Subcutaneous adipose tissue (tissue), 4 donors: ENCODE data around the gene TRMO. TPM values are rescaled to one million over a fixed set of nuclear protein-coding genes. Genes with fewer than 3 reads are reported as not detected.

Source experiments
- total RNA-seq, 4 donors: library from RNA; depleted of rRNA; stranded (reverse); fragments of >200 nt; gene quantifications; one replicate each; pipeline ENCODE4 v1.1.0, GENCODE V29; 2016
- TF ChIP-seq, protein P1 (sequence below): fragments of 450-650 bp; IDR thresholded peaks from one replicate; pipeline ENCODE4 v1.5.1; 2016; ENCODE audit warnings: low read depth, mild to moderate bottlenecking, control low read depth, antibody characterized with exemption, moderate library complexity

The TRMO gene
- total RNA-seq, 4 donors from 2014 or later: 21.7 to 29.5 (median 26.3) TPM

DNA sequence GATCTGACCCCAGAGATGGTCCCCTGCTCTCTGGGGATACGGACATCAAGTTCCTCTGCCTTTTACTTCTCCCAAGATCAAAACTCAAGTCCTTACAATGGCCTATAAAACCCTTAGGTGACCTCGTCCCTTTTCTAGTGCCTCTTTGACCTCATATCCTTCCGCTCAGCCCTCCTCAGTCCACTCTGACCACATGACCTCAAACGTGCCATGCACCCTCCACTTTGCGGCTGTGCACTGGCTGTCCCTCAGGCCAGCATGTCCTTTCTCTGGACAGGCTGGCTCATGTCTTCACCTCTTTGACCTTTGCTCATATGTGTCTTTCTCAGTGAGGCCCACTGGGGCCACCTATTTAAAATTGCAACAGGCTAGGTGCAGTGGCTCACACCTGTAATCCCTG is 14.7 kb downstream of the TRMO start:
- TF ChIP-seq, protein P1, sequence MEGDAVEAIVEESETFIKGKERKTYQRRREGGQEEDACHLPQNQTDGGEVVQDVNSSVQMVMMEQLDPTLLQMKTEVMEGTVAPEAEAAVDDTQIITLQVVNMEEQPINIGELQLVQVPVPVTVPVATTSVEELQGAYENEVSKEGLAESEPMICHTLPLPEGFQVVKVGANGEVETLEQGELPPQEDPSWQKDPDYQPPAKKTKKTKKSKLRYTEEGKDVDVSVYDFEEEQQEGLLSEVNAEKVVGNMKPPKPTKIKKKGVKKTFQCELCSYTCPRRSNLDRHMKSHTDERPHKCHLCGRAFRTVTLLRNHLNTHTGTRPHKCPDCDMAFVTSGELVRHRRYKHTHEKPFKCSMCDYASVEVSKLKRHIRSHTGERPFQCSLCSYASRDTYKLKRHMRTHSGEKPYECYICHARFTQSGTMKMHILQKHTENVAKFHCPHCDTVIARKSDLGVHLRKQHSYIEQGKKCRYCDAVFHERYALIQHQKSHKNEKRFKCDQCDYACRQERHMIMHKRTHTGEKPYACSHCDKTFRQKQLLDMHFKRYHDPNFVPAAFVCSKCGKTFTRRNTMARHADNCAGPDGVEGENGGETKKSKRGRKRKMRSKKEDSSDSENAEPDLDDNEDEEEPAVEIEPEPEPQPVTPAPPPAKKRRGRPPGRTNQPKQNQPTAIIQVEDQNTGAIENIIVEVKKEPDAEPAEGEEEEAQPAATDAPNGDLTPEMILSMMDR: no peak

DNA sequence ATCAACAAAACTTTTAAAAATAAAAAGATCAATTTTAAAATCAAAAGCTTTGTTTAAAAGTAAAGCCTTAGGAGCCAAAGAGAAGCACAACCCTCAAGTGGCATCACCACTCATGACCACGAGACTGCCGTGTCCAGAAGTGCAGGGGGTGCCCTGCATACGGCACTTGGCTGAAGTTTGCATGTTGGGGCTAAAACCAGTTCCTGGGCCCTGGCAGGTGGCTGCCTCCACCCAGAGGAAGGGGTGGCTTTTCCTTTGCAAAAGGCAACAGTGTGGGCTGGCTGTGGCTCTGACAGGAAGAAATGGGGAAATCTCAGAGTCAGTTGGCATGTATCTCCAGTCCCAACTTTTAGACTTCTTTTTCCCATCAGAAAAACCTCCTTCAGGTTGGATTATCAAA is 15.3 kb downstream of the TRMO start:
- TF ChIP-seq, protein P1: no peak

DNA sequence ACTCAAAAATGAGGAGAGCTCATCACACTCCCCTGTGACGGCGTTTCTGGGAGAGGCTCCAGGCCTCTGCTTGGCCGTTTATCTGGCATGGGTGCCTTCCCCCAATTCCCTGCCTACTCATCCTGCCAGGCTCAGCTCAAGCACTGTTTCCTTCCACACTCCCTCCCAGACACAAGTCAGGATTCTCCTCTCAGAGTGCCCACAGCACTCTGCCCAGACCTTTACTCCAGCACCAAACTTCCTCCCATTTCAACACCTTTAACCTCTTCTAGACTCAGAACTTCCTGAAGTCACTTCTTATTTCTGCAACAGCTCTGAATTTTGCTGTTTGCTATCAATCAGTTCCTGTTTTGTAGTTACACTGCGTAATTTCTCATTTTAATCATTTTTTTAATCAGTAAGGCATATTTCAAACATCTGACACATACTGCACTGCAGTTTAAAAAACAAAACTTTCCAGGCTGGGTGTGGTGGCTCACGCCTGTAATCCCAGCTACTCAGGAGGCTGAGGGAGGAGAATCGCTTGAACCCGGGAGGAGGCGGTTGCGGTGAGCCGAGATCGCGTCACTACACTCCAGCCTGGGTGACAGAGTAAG is 16.0 kb downstream of the TRMO start:
- TF ChIP-seq, protein P1: no peak

DNA sequence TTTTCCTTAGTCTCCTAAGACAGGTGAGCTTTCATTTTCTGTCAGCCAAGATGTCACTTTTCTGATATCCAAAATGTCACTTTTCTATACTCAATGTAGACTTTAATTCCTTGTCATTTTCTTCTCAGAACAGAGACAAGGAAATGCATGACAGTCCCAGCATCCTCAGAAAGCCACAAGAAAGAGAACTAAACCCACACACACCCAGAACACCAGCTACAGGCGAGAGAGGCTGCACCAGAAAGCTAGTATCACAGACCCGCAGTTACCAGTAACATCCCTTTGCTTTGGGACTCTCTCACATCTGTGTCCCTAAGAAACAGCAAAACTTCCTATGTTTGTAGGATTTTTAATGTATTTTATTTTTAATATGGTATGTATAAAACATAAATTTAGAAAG is 17.1 kb downstream of the TRMO start:
- TF ChIP-seq, protein P1: no peak

DNA sequence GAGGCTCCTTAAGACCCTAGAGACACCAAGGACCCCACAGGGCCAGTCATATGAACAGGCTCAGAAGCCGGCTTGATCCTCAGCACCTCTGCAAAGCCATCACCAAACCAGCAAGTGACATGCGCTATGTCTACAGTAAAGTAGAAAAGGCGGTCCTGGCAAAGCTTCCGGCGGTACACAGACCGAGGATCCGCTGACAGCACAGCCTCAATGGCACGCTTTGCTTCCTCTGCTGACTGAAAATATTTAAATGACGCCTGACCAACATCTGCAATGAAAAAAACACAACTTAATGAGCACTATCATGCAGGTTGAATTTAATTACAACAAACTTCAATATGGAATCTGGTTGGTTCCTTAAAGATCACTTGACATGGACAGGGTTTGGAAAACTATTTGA is 17.6 kb downstream of the TRMO start:
- TF ChIP-seq, protein P1: no peak

DNA sequence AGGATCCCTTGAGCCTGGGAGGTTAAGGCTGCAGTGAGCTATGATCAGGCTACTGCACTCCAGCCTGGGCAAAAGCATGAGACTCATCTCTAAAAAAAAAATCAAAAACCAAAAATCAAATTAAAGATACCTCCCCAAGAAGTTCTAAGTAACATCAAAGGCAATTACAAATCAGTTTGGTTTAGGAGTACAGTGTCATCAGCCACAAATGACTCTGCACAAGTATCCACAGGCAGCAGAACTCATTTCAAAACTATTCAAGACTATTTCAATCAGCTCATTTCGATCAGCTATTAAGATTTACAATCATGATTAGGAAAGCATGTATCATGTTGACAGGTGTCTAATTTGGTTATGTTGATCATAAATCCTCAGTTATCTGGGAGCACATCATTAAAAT is 19.1 kb downstream of the TRMO start:
- TF ChIP-seq, protein P1: no peak

DNA sequence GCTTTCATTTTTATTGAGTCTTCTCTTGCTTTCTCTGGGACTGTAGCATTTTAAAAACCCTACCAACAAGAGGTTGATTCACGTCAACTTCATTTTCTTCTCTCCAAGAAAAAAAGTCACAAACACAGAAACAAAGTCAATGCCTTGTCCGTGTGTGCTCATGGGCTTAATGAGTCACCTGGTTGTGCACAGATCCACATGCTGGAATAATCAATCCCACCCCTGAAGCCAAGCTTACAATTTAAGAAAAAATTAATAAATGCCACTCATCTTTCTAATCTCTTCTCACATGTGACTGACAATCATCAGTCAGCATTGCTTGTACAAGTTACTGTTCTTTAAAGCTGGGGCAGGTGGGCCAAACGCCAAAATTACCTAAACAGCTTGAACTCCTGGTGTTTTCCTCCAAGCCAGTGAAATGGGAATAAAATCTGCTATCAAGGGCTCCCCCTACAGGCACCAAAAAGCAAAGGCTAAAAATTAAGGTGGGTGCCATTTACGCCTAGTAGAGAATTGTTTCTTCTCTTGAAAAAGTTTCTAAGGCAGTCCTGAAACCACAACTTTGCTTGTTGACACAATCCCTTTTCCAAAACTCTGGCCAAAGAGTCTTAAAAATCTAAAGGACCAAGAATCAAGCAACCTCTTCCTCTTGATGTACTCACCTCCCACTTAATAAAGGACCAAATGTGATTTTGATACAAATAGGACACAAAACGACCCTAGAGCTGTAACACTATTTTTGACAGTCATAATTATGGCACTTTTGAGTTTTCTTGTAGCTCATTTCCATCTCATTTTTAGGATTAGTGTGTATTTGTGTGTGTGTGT is 21.3 kb downstream of the TRMO start:
- TF ChIP-seq, protein P1: no peak
